Measurements from ENCODE around the gene RENBP. TPM values are rescaled to one million over a fixed set of nuclear protein-coding genes. Genes with fewer than 3 reads are reported as not detected.

The RENBP gene
- polyA plus RNA-seq, 1 of the 3 experiments (the other 2 are of a cell fraction), result 0.90 TPM

GRCh38 chrX:153959649-153960048 is 15.2 kb upstream of the RENBP start:
- 97% methylated on average over 15 of the region's 15 CpGs for WGBS (ENCODE audit: low lambda C conversion rate)
- H4K20me1 ChIP-seq (ENCODE audit: insufficient read depth), result peaks cover 33% of the 10 kb centered on the region
- peaks cover 26% of the 10 kb centered on the region for H3K79me2 ChIP-seq (ENCODE audit: insufficient read depth)
- H3K9me2 ChIP-seq, result no peaks in the 10 kb centered on the region
- no peak for TF ChIP-seq RCOR1 (IDR thresholded peaks at IDR 0.05; ENCODE audit: low read length)
- no peak for DNase-seq
- no peak overlapping the region for H3K4me2 ChIP-seq
- H3K36me3 ChIP-seq (replicated peaks in 1 of 2; ENCODE audit: control insufficient read depth in 1 of 2, insufficient read depth in 2 of 2, low read length in 1 of 2), result peaks cover 12 to 99% of the 10 kb centered on the region in 2 experiments
- no peak overlapping the region for H3K9ac ChIP-seq
- no peaks in the 10 kb centered on the region for H3K27me3 ChIP-seq (ENCODE audit: insufficient read depth)
- POLR2A ChIA-PET, result no interaction called here
- no peak overlapping the region for H3K27ac ChIP-seq (ENCODE audit: low read depth in 2 of 2, low read length in 1 of 2)
- no peaks in the 10 kb centered on the region for H3K4me1 ChIP-seq (ENCODE audit: control insufficient read depth in 1 of 2, insufficient read depth in 2 of 2, low read depth in 1 of 2, low read length in 1 of 2)
- no peak overlapping the region for H3K4me3 ChIP-seq (ENCODE audit: low read depth in 2 of 2, low read length in 1 of 2)
- H2AFZ ChIP-seq (ENCODE audit: low read depth), result no peak overlapping the region
- CTCF ChIA-PET, result interaction anchor here (3.6 kb wide), 1 partner anchor 12 kb away, joined by 21 read pairs; no protein-coding TSS in a partner anchor
- no peaks in the 10 kb centered on the region for H3K9me3 ChIP-seq
- no peaks in the 10 kb centered on the region for H3F3A ChIP-seq (replicated peaks; ENCODE audit: insufficient read depth)

GRCh38 chrX:153958605-153959004 is 14.2 kb upstream of the RENBP start:
- peaks cover 6 to 100% of the 10 kb centered on the region in 2 experiments for H3K36me3 ChIP-seq (replicated peaks in 1 of 2; ENCODE audit: control insufficient read depth in 1 of 2, insufficient read depth in 2 of 2, low read length in 1 of 2)
- CTCF ChIA-PET, result interaction anchor here (1.2 to 3.6 kb wide), 4 partner anchors 10 to 195 kb away, joined by 4 to 21 read pairs (median 6); partner anchors contain the start of gene PLXNB3

DNA sequence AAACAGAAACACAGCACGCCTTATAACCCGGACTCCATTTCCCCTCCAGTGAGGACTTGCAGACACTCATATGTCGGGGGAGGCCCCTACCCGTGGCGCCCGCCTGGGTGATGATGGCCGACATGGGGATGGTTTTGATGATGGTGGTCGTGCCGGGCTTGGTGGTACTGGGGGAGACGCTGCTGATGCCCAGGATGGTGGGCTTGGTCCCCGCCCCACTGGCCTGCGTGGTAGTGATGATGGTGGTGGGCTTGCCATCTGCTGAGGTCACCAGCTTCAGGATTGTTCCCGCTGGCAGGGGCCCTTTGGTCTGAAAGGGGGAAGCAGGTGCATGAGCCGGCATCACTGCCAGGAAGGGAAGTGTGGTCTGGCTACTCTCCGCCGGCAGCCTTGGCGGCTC is 12.8 kb upstream of the RENBP start:
- 93% methylated on average over 11 of the region's 17 CpGs for WGBS (ENCODE audit: low lambda C conversion rate)
- POLR2A ChIA-PET, result no interaction called here

More at GRCh38 chrX:153958605-153959004, 14.2 kb upstream of the RENBP start:
- Histone ChIP-seq H3K4me3 (ENCODE audit: low read depth in 2 of 2, low read length in 1 of 2) (no peak overlapping the region), H3K27ac (ENCODE audit: low read depth in 2 of 2, low read length in 1 of 2) (no peak overlapping the region), H2AFZ (ENCODE audit: low read depth) (no peak overlapping the region), H3K4me1 (ENCODE audit: control insufficient read depth in 1 of 2, insufficient read depth in 2 of 2, low read depth in 1 of 2, low read length in 1 of 2) (no peaks in the 10 kb centered on the region; a peak in 1 of 4 replicates), H3K79me2 (ENCODE audit: insufficient read depth) (peaks cover 15% of the 10 kb centered on the region; the same call in 1 of the 2 replicates), H3F3A (replicated peaks; ENCODE audit: insufficient read depth) (no peaks in the 10 kb centered on the region), H3K9me3 (no peaks in the 10 kb centered on the region), H4K20me1 (ENCODE audit: insufficient read depth) (peaks cover 22% of the 10 kb centered on the region; the same call in 1 of the 2 replicates), H3K27me3 (ENCODE audit: insufficient read depth) (no peaks in the 10 kb centered on the region), H3K4me2 (no peak overlapping the region), H3K9me2 (no peaks in the 10 kb centered on the region), H3K9ac (no peak overlapping the region)
- TF ChIP-seq EZH2phosphoT487 (IDR thresholded peaks at IDR 0.05; ENCODE audit: borderline replicate concordance, low read depth), result no peak
- WGBS (ENCODE audit: low lambda C conversion rate), result 100% methylated on average over 4 of the region's 14 CpGs
- POLR2A ChIA-PET, result no interaction called here
- no peak for DNase-seq

More for the DNA sequence above, 12.8 kb upstream of the RENBP start:
- Histone ChIP-seq H3K36me3 (replicated peaks in 1 of 2; ENCODE audit: control insufficient read depth in 1 of 2, insufficient read depth in 2 of 2, low read length in 1 of 2) (peaks cover 15 to 98% of the 10 kb centered on the region in 2 experiments), H3K27ac (ENCODE audit: low read depth in 2 of 2, low read length in 1 of 2) (no peak overlapping the region), H3F3A (replicated peaks; ENCODE audit: insufficient read depth) (no peaks in the 10 kb centered on the region), H3K9me3 (no peaks in the 10 kb centered on the region), H3K4me1 (ENCODE audit: control insufficient read depth in 1 of 2, insufficient read depth in 2 of 2, low read depth in 1 of 2, low read length in 1 of 2) (no peaks in the 10 kb centered on the region; a peak in 1 of 4 replicates), H3K9me2 (no peaks in the 10 kb centered on the region), H2AFZ (ENCODE audit: low read depth) (no peak overlapping the region), H3K9ac (no peak overlapping the region), H3K79me2 (ENCODE audit: insufficient read depth) (0 out of 2 replicates have a peak, but pooled peaks cover 3% of the 10 kb centered on the region), H3K27me3 (ENCODE audit: insufficient read depth) (no peaks in the 10 kb centered on the region), H3K4me2 (no peak overlapping the region), H4K20me1 (ENCODE audit: insufficient read depth) (peaks cover 16% of the 10 kb centered on the region), H3K4me3 (ENCODE audit: low read depth in 2 of 2, low read length in 1 of 2) (no peak overlapping the region)
- TF ChIP-seq SMC3 (IDR thresholded peaks at IDR 0.05; ENCODE audit: low read depth, low read length) (no peak), MAX (IDR thresholded peaks at IDR 0.05; ENCODE audit: low read depth) (no peak), TEAD4 (IDR thresholded peaks at IDR 0.05; ENCODE audit: borderline replicate concordance, insufficient read depth) (no peak)
- TF ChIP-seq, protein P1, sequence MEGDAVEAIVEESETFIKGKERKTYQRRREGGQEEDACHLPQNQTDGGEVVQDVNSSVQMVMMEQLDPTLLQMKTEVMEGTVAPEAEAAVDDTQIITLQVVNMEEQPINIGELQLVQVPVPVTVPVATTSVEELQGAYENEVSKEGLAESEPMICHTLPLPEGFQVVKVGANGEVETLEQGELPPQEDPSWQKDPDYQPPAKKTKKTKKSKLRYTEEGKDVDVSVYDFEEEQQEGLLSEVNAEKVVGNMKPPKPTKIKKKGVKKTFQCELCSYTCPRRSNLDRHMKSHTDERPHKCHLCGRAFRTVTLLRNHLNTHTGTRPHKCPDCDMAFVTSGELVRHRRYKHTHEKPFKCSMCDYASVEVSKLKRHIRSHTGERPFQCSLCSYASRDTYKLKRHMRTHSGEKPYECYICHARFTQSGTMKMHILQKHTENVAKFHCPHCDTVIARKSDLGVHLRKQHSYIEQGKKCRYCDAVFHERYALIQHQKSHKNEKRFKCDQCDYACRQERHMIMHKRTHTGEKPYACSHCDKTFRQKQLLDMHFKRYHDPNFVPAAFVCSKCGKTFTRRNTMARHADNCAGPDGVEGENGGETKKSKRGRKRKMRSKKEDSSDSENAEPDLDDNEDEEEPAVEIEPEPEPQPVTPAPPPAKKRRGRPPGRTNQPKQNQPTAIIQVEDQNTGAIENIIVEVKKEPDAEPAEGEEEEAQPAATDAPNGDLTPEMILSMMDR (IDR thresholded peaks at IDR 0.05), result no peak
- TF ChIP-seq, protein P2, sequence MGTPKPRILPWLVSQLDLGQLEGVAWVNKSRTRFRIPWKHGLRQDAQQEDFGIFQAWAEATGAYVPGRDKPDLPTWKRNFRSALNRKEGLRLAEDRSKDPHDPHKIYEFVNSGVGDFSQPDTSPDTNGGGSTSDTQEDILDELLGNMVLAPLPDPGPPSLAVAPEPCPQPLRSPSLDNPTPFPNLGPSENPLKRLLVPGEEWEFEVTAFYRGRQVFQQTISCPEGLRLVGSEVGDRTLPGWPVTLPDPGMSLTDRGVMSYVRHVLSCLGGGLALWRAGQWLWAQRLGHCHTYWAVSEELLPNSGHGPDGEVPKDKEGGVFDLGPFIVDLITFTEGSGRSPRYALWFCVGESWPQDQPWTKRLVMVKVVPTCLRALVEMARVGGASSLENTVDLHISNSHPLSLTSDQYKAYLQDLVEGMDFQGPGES (IDR thresholded peaks at IDR 0.05; ENCODE audit: low read depth, low read length), result no peak
- DNase-seq, result no peak
- CTCF ChIA-PET, result interaction anchor here (2.5 to 3.6 kb wide), 2 partner anchors 10 to 11 kb away, joined by 7 to 21 read pairs; no protein-coding TSS in a partner anchor

Measured in SK-N-SH (cell line).